ENCODE results near the gene IQSEC2. TPM values are rescaled to one million over a fixed set of nuclear protein-coding genes. Genes with fewer than 3 reads are reported as not detected.

Gene IQSEC2
- total and polyA plus RNA-seq, 9 of the 15 experiments (the other 6 are each of a cell fraction or from before 2014, with no cell fraction given), result 2.7 to 41.8 (median 20.1) TPM

DNA sequence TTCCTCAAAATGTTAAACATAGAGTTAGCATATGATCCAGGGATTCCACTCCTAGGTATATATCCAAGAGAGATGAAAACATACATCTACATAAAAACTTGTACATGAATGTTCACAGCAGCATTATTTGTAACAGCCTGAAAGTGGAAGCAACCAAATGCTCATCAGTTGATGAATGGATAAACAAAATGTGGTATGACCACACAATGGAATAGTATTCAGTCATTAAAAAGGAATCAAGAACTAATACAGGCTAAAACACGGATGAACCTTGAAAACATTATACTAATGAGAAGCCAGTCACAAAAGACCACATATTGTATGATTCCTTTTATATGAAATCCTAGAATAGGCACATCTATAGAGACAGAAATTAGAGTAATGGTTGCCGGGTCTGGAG is 42.7 kb upstream of the IQSEC2 start:
- no peaks in the 10 kb centered on the region for H3K36me3 ChIP-seq (ENCODE audit: control insufficient read depth, insufficient read depth, low read length)
- H3K4me2 ChIP-seq (ENCODE audit: insufficient read depth, low read length), result no peak overlapping the region
- H2AFZ ChIP-seq (ENCODE audit: low read depth, low read length), result no peak overlapping the region
- ChIA-PET POLR2A (no interaction called here), CTCF (ENCODE audit: low intra/inter-chr PET ratio) (no interaction called here)
- DNase-seq (ENCODE audit: extremely low read depth in 1 of 4, low spot score in 3 of 4) (no peak), ATAC-seq (no peak), FAIRE-seq (no peak)
- H3K4me1 ChIP-seq (replicated peaks in 1 of 2; ENCODE audit: control insufficient read depth in 2 of 2, insufficient read depth in 2 of 2, low read length in 2 of 2), result peaks cover 0 to 14% of the 10 kb centered on the region in 2 experiments; a peak in 2 of 5 replicates
- no peak overlapping the region for H3K9ac ChIP-seq (ENCODE audit: insufficient read depth in 1 of 2, low read depth in 2 of 2, low read length in 2 of 2)
- H3K27ac ChIP-seq (ENCODE audit: extremely low read depth, low read depth, low read length), result no peak overlapping the region
- H3K79me2 ChIP-seq (ENCODE audit: control insufficient read depth, insufficient read depth, low read length), result no peaks in the 10 kb centered on the region
- in situ Hi-C loops (cut with MboI), result no loop called here
- H3K9me1 ChIP-seq (ENCODE audit: control insufficient read depth, insufficient read depth, low read length), result no peaks in the 10 kb centered on the region
- no TSS peak for BruUV-seq (replicated peaks)
- H4K20me1 ChIP-seq (replicated peaks; ENCODE audit: control insufficient read depth, insufficient read depth, low read length), result peaks cover 6% of the 10 kb centered on the region
- H3K4me3 ChIP-seq, result no peak overlapping the region
- H3K27me3 ChIP-seq (ENCODE audit: control insufficient read depth in 2 of 2, insufficient read depth in 2 of 2, low read length in 2 of 2), result peaks cover 22 to 60% of the 10 kb centered on the region in 2 experiments; a peak in 4 of 5 replicates
- 42% methylated on average over 2 of the region's 2 CpGs for WGBS (ENCODE audit: insufficient coverage, low coverage, missing lambda C conversion rate)
- H3K9me3 ChIP-seq (replicated peaks; ENCODE audit: control insufficient read depth, insufficient read depth, low read depth, low read length), result no peaks in the 10 kb centered on the region
- intact Hi-C loops (cut with micrococcal nuclease), result no loop called here
- TF ChIP-seq RBM25 (IDR thresholded peaks at IDR 0.05; ENCODE audit: low read depth, low read length, severe bottlenecking) (peak; percentile 18), HINFP (tag; conservative IDR thresholded peaks at IDR 0.05; ENCODE audit: low read depth) (no peak), NR4A1 (CRISPR knock-in tag; IDR thresholded peaks at IDR 0.05) (no peak), NR4A1 (tag; IDR thresholded peaks at IDR 0.05) (no peak), ARHGAP35 (IDR thresholded peaks at IDR 0.05; ENCODE audit: partially characterized antibody) (no peak), ZNF668 (CRISPR knock-in tag; IDR thresholded peaks at IDR 0.05) (no peak), BACH1 (tag; IDR thresholded peaks at IDR 0.05) (no peak), MEF2A (IDR thresholded peaks at IDR 0.05; ENCODE audit: control insufficient read depth, low read depth, low read length) (no peak), PURB (CRISPR knock-in tag; IDR thresholded peaks at IDR 0.05; ENCODE audit: low read depth) (no peak), PHB (CRISPR knock-in tag; IDR thresholded peaks at IDR 0.05) (no peak)
- TF ChIP-seq, protein P1, sequence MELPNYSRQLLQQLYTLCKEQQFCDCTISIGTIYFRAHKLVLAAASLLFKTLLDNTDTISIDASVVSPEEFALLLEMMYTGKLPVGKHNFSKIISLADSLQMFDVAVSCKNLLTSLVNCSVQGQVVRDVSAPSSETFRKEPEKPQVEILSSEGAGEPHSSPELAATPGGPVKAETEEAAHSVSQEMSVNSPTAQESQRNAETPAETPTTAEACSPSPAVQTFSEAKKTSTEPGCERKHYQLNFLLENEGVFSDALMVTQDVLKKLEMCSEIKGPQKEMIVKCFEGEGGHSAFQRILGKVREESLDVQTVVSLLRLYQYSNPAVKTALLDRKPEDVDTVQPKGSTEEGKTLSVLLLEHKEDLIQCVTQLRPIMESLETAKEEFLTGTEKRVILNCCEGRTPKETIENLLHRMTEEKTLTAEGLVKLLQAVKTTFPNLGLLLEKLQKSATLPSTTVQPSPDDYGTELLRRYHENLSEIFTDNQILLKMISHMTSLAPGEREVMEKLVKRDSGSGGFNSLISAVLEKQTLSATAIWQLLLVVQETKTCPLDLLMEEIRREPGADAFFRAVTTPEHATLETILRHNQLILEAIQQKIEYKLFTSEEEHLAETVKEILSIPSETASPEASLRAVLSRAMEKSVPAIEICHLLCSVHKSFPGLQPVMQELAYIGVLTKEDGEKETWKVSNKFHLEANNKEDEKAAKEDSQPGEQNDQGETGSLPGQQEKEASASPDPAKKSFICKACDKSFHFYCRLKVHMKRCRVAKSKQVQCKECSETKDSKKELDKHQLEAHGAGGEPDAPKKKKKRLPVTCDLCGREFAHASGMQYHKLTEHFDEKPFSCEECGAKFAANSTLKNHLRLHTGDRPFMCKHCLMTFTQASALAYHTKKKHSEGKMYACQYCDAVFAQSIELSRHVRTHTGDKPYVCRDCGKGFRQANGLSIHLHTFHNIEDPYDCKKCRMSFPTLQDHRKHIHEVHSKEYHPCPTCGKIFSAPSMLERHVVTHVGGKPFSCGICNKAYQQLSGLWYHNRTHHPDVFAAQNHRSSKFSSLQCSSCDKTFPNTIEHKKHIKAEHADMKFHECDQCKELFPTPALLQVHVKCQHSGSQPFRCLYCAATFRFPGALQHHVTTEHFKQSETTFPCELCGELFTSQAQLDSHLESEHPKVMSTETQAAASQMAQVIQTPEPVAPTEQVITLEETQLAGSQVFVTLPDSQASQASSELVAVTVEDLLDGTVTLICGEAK (IDR thresholded peaks at IDR 0.05), result no peak
- TF ChIP-seq, protein P1 (CRISPR knock-in tag; IDR thresholded peaks at IDR 0.05), result no peak
- TF ChIP-seq, protein P2, sequence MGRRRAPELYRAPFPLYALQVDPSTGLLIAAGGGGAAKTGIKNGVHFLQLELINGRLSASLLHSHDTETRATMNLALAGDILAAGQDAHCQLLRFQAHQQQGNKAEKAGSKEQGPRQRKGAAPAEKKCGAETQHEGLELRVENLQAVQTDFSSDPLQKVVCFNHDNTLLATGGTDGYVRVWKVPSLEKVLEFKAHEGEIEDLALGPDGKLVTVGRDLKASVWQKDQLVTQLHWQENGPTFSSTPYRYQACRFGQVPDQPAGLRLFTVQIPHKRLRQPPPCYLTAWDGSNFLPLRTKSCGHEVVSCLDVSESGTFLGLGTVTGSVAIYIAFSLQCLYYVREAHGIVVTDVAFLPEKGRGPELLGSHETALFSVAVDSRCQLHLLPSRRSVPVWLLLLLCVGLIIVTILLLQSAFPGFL (CRISPR knock-in tag; IDR thresholded peaks at IDR 0.05), result no peak

Data from K562 (cell line).